ENCODE results near the gene CDC26.
"Not testable (repeated sequence)": the region's sequence is repeated elsewhere in the genome, so short reads cannot be mapped to it uniquely, and the experiment has no call there.

The CDC26 gene
- 2.7 to 8.1 (median 4.8) reads per million in 17 experiments for total RNA-seq

DNA sequence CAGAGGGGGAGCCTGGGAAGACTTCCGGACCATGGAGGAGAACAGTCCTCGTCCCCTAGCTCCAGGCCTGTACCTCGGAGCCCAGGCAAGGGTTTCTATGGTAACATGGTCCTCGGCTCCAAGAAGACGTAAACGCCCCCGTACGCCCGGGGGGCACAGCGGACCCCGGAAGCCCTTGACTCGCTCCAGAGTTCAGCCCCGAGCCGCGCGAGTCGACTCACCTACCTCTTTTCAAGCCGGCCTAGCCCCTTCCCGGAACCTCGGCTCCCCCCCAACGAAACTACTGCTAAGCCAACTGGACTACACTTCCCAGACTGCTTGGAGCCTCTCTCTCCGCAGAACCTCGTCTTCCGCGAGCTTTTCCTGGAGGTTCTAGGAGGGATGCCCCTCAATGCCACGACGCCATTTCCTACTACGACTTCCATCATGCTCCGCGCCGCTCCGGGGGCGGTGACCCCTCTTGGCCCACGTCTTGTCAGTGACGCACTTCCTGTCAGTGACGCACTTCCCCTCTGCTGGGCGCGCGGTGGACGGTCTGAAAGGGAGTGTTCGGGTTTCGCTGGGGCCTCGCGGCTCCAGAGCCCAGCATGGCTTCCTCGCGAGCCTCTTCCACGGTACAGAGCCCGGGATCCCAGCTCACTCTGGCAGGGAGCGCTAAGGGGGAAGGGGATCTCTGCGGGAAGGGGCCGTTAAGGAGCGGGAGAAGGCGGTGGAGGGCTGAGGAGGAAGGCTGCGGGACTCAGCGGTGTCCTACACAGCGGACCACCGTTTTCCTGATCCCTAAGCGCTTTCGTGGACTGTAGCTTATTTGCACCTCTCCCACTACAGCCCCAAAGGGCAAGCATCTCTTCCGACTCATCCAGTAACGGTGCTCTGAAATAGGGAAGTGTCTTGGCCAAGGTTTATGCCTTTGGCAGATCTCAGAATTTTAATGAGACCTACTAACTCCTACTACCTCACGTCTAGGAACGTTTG, at the start of gene CDC26, which contains the start of gene PRPF4:
TSS of gene CDC26 (minus strand) at position 416 of the 975 bp plus-strand sequence. CDS start 3,065 bp downstream, outside the sequence.
TSS of gene PRPF4 (plus strand) at position 502 of the 975 bp plus-strand sequence. CDS start at position 588, 86 bp downstream.
- peak; percentile 98 to 99 (median 98) for DNase-seq

DNA sequence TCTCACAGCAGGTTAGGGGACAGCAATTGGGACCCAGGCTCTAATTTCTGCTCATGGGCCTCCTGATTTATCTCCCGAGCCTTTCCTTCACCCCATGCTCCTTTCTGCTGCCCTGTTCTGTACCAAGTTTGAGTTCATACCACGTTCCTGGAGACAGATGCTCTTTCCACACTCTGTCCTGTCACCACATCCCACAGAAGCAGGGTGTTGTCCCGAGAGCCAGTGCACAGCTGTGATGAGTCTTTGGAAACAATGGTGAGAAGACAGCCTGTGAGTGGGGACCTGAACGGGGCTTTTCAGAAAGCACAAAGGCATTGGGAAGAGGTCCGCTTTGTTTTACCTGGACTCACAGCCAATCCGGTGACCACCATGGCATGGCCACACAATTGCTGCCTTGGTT, 47.3 kb upstream of the CDC26 start:
- DNase-seq = no peak

DNA sequence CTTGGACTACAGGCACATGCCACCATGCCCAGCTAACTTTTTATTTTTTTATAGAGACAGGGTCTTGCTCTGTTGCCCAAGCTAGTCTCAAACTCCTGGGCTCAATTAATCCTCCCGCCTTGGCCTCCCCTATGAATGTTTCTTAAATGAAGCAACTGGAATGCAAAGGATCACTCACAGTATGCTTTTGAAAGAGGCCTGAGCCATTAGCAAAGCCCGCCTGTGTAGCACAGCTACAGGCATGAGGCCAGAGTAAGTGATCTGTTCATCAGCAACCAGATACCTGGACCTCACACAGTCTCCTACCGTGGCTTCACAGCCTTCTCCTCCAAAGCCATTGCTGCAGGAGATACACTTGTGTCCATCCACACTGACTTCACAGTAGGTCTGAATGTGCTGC, 44.7 kb upstream of the CDC26 start:
- no peak for DNase-seq

DNA sequence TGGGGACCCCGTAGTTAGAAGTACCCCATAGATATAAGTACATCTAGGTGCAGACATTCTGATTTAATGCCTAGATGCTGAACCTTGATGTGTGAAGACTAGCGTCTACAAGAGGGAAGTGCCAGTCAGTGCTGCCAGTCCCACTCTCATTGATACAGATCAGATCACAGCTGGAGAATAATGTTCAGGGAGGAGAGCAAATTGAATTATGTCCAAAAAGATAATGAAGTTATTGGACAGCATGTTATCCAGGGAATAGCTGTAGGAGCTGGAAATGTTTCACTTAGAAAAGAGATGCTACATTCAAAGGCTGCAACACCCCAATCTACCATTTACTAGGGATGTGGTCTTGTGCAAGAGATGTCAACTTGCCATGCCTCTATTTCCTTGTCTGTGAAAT, 43.7 kb upstream of the CDC26 start:
- DNase-seq = no peak

DNA sequence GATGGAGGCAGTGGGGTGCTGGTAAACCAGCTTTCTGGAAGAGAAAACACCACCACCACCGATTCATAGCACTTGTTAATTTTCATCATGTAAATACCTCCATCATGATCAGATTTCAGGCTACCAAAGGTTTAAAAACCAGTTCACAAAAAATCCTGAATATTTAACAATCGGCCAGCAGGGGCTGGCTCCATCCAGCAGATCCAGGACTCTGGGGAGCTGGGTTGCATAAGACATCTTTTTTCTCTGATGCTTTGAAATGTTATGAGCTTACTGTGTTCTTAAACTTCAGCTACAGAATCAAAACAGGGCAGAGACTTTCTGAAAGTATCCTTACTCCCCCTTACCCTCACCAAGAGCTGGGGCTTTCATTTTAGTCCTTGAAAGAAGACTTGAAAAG, 42.4 kb upstream of the CDC26 start:
- DNase-seq = no peak

DNA sequence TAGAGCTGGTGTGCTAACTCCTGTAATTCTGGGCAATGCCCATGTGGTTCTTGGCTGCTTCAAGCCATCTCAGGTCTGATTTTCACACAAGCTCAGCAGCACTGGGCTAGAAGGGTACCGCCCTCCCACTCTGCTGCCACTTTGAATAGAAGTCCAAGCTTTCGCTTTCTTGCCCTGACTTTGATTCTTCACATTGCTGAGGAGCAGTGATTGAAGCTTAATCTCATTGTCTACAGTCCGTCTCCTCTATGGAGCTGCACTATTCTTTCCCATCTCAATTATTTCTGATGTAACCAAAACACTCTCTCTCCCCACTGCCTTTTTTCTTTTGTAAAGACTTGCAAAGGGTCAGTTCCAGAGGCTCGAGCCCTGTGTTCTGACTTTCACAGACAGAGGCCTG, 40.7 kb upstream of the CDC26 start:
- no peak for DNase-seq

DNA sequence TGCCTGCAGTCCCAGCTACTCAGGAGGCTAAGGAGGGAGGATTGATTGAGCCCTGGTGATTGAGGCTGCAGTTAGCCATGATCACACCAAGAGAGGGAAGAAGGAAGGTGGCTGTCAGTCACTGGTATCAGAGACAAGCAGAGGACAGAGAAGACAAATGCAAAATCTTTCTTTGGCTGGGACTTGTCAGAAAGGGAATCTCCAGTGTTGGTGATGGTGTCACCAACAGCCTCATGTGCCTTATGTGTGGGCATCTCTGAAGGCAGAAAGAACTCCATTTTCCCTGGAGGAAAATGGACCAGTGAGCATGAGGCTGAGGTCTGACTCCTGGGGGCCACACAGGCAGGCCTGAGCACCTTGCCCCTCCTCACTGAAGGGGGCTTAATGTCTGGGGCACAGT, 39.9 kb upstream of the CDC26 start:
- DNase-seq = peak in 3 of 4 experiments; percentile 8 to 36 (median 19)

DNA sequence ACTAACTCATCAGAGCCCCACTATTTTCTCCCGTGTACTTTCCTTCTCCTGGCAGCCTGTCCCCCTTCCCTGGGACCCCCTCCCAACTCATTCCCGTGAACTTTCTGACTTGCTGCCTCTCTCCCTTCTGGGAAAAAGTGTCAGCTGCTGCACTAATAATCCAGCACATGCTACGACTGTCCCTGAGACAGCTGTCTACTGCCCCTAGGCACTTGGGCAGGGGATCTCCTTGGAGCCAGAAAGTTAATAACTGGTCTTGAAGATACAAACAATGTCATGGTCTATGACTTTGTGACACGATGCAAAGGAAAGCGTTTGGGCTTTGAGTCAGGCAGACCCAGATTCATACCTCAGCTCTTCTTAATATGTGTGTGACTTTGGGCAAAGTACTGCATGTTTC, 37.9 kb upstream of the CDC26 start:
- no peak for DNase-seq

DNA sequence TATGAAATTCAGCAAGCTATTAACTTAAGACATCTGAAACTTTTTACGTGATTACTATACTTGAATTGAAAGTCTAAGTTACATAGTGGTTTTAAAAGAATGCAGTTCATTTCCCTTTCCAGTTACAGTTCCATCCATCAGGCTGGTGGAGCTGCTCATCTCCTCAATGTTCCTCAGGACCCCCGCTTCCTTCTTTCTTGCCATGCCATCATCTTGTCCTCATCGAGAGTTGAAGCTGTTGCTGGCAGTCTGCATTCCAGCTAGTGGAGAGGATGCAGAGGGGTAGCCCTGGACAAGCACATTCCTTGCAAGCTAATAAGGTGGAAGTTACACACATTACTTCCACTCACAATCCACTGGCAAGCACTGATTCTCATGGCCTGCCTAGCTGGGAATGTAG, 36.6 kb upstream of the CDC26 start:
- no peak for DNase-seq

DNA sequence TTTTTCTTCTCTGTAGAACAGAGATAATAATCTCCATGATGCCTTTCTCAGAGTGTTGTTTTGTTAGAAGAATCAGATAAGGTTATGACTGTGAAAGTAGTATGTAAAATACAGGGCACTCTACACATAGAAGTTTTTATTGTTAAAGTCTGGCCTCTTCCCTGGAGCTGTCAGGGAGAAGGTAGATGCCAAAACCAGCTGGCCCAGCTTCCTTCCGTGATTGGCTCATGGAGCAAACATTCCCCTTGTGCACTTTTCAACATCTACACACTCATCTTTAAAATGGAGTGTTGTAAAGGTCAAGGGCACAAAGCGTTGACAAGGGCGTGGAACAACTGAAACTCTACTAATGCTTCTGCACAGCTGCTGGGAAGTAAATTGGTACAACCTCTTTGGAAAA, 35.2 kb upstream of the CDC26 start:
- no peak for DNase-seq

DNA sequence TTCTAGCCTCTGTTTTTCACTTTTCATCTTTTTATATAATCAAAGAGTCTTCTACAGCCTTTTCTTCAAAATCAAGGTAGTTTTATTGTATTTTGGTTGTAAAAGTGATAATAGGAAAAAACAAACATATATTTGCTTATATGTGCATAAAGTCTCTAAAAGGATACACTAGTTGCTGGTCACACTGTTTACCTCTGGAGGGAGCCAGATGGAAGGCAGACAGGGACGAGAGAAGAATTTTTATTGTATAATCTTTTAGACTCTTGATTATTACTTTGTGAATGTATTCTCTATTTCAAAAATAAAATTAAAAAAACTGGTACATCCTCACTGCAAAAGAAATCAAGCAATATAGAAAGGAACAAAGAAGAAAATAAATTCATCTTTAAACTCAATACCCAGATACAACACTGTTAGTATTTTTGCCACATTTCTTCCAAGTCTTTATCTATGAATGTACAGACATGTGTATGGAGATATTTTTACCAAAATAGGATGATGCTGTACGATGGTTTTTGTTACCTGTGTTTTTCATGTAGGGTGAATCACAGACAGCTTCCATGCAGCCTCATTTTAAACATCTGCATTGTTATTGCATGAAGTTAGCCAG, 33.9 kb upstream of the CDC26 start:
- DNase-seq = peak; percentile 35 to 72 (median 64)

DNA sequence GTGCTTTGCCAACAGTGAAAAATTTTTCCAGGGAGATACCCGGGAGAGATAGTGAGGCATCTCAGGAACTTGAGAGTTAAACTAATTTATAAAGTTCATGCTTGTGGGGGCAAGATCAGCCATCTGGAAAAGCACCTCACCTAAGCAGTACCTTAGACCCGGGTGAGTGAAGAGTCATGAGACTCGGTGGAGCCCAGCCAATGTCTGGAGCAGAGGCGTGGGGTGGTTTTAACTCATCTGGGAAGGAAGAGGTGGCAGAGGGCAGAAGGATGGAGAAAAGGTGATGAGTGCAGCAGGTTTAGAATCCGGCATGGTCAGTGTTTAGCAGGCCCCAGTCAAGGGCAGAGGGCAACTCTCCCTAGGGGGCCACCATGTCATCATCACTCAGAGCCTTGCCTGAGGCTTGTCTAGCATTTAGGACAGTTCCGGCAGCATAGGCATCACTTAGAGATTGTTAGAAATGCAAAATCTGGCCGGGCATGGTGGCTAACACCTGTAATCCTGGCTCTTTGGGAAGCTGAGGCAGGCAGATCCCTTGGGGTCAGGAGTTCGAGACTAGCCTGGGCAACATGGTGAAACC, 32.1 kb upstream of the CDC26 start:
- no peak for DNase-seq

DNA sequence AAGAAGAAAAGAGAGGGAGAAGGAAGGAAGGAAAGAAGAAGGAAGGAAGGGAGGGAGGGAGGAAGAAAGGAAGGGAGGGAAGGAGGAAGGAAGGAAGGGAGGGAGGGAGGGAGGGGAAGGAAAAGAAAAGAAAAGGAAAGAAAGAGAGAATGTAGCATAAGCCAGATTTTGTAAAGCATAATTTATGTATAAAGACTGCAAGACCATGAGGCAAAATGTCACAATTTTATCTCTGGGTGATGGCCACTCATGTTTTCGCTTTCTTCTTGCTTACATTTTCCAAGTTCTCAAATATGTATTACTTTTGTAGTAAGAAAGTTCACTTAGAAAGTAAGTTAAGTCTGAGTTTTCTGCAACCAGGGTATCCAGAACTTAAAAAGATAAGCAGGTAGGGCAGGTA, 31.2 kb upstream of the CDC26 start:
- DNase-seq = no peak

DNA sequence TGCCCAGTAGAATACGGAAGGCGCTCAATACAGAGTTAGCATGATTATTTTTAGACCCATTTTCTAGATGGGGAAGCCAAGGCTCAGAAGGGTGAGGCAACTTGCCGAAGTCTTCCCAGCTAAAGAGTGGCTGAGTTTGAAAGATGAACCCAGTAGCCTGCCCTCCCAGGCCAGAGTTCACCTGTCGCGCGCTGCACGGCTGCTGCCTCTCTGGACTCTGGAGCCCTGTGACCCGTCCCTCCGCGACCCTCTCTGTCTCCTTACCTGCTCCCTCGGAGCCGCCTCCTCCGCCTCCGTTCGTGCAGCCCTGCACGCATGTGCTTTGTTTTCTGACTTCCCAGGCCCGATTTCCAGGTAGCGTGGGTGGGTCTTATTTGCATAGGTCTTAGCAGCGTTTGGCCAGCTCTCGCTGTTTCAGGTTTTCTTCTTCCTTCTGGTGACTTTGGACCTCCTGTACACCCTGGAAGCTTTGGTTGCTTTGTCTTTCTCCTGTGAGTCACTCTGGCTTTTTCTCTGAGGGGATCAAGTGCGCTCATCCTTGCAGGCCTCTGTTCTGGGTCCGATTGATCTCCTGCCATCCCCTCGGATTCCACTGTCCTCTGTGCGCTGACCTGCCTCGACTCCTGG, 27.5 kb upstream of the CDC26 start, which contains the start of gene RNF183:
TSS of gene RNF183 (minus strand) at position 585 of the 627 bp plus-strand sequence. CDS start 5,192 bp downstream, outside the sequence.
- DNase-seq = no peak

DNA sequence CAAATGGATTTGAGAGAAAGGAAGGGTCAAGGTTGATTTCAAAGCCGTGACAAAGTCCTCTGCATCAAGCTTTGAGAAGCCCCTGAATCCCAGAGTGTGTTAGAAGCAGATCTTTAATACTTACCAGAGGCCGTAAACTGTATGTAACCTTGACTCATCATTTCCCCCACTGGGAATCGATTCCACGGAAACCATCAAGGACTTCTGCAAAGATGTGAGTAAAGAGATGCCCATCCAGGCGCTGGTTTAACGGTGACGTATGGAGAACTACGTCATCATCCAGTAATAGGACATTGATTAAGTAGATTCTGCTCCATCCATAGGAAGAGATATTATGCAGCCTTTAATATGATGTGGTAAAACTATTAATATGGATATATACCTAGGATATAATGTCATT, 26.2 kb upstream of the CDC26 start:
- no peak for DNase-seq

DNA sequence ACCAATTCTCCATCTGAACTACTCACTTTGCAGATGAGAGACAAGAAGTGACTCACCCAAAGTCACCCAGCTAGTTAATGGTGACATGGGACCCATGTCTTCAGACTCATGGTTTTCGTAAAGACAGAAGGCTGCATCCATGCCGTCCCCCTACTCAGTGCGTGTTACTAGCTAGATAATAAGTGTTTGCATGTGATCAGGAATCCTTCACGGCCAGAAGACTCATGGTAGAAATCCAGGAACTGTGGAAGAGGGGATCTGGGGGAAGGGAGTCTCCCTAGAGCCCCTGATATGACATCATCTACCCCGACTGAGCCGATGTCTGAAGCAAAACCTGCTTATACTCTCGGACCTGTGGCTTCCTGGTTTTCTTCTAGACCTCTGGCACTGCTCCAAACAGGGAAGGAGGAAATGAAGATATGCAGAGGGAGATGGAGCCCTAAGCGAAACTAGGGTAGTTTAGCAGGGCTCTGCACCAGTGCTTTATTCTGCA, 24.5 kb upstream of the CDC26 start:
- peak; percentile 65 to 90 (median 79) for DNase-seq

DNA sequence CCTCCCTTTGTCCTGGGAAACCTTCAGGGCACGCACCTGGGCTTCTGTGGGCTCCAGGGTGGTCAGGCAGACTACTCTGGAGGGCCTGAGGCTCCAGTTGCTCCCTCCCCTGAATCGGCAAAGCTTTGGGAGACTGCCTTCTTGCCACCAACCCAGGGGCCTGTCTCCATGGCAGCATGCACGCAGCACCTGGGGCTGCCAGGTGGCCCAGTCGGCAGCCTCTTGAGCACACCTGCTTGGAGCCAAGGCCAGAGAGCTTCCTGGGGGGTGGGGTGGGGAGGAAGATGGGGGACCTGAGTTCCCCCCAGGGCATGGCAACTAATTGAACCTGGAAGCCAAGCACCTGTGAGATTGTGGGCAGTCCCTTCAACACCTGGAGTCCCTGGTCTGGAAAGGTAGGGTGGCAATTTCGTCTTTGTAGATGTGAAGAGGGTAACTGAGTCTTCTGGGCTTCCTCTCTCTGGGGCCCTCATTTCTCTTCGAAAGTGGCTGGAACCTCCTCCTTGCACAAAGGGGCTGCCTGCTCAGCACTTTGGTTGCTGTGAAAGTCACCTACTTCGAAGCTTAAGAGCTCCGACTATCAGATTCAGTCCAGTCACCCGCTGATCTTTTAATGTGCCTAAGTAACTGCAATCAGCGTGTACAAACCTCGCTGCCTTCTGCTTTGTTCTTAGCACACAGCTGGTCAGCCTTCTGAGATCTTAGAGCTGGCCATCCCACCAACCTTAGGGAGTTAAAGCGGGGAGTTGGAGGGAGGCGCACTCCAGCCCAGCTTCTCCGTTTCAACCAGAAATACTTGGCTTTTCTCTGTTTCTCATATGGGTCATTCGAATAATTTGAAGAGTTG, 23.8 kb upstream of the CDC26 start:
- DNase-seq = no peak

DNA sequence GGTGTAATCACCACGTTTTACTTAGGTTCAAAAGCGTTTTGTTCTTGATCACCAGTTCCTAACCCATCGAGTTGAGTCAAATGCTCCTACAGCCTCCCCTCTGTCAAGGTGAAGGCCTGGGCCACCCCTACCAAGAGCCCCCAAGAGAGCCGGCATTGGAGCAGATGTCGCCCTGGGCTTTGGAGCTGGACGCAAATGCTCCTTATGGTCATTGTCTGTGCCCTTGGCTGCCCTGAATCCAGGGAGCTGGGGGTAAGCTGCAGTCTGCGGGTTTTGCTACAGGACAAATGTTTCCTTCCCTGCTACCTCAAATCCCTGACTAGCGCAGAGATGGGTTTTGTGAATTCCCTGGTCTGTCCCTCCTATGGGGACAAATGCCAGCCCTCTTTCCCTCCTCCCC, 22.9 kb upstream of the CDC26 start:
- no peak for DNase-seq

DNA sequence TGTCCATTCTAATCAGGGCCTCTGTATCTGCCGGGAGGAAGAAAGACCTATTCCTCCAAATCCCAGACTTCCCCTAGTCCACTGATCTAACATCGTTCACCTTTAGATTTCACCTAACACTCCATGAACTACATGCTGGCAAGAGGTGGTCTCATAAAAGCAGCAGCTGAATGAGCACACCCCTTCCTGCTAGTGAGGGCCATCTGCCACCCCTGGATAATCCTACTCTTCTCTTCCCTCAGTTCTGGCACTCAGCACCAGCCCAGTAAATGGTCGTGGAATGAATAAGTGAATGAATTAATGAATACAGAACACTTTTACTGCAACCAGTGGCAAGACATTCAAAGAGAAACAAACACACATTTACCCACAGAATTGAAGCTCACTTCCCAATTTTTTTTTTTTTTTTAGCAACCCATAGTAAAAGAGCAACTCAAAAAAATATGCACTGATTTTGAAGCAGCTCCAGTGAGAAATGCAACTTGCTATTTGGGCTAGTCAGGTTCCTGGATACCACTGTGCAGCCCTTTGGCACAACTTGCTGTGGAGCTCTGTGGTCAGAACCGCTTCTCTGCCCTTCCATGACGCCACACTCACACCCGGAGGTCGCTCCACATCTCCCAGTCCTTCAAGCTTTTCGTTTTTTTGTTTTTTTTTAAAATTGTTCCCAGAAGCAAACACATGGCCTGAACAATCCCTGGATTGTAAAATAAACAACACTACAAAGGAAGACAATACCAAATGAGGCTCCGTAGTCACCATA, 21.6 kb upstream of the CDC26 start:
- no peak for DNase-seq

DNA sequence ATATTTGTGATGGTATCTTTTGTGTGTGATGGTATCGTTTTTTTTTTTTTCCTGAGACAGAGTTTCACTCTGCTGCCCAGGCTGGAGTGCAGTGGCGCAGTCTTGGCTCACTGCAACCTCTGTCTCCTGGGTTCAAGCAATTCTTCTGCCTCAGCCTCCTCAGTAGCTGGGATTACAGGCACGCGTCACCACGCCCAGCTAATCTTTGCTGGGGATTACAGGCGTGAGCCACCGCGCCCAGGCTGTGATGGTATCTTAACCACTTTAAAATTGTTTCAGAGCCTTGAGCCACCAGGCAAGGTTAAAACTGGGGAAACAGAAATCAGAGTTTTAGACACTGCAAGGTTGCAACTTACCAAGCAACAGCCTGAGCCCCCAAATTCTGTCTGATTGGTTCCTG, 20.9 kb upstream of the CDC26 start:
- DNase-seq = not testable (repeated sequence)
